Pons (tissue), 1 donor: ENCODE results near the gene LRMDA.

Source experiments
- DNase-seq: peaks from one replicate; pipeline ENCODE4 v3.0.0-alpha.2; 2016; ENCODE audit warnings: low spot score

The LRMDA gene

GRCh38 chr10:75924309-75924902 lies 493.0 kb downstream of the LRMDA start:
- DNase-seq, result no peak

GRCh38 chr10:75925999-75926398 lies 494.6 kb downstream of the LRMDA start:
- no peak for DNase-seq

GRCh38 chr10:75926763-75927162 lies 495.3 kb downstream of the LRMDA start:
- DNase-seq, result peak; percentile 41

- DNase-seq, result no peak
Observed at GRCh38 chr10:75928231-75928630, 496.8 kb downstream of the LRMDA start.

- no peak for DNase-seq
Observed at GRCh38 chr10:75929630-75930161, 498.3 kb downstream of the LRMDA start.

- no peak for DNase-seq
Observed at GRCh38 chr10:75932921-75933320, 501.5 kb downstream of the LRMDA start.

- no peak for DNase-seq
Observed at GRCh38 chr10:75935240-75935639, 503.8 kb downstream of the LRMDA start.

GRCh38 chr10:75935650-75936400 lies 504.4 kb downstream of the LRMDA start:
- DNase-seq, result no peak

- DNase-seq, result no peak
Observed at GRCh38 chr10:75936841-75937240, 505.4 kb downstream of the LRMDA start.

- DNase-seq, result no peak
Observed at GRCh38 chr10:75937823-75938222, 506.4 kb downstream of the LRMDA start.

- DNase-seq, result no peak
Observed at GRCh38 chr10:75938380-75939122, 507.1 kb downstream of the LRMDA start.

- no peak for DNase-seq
Observed at GRCh38 chr10:75939541-75939940, 508.1 kb downstream of the LRMDA start.

- no peak for DNase-seq
Observed at GRCh38 chr10:75940742-75941141, 509.3 kb downstream of the LRMDA start.

- DNase-seq, result no peak
Observed at GRCh38 chr10:75941223-75941801, 509.9 kb downstream of the LRMDA start.

- DNase-seq, result no peak
Observed at GRCh38 chr10:75944061-75944460, 512.6 kb downstream of the LRMDA start.

- no peak for DNase-seq
Observed at GRCh38 chr10:75948583-75948982, 517.2 kb downstream of the LRMDA start.

- DNase-seq, result no peak
Observed at GRCh38 chr10:75950307-75950706, 518.9 kb downstream of the LRMDA start.

GRCh38 chr10:75950997-75951589 lies 519.7 kb downstream of the LRMDA start:
- no peak for DNase-seq

- DNase-seq, result no peak
Observed at GRCh38 chr10:75951627-75952026, 520.2 kb downstream of the LRMDA start.

- DNase-seq, result no peak
Observed at GRCh38 chr10:75952093-75952492, 520.7 kb downstream of the LRMDA start.

GRCh38 chr10:75954486-75954885 lies 523.1 kb downstream of the LRMDA start:
- no peak for DNase-seq

GRCh38 chr10:75955973-75956502 lies 524.6 kb downstream of the LRMDA start:
- DNase-seq, result peak; percentile 10
